ENCODE measurements around the gene ANKMY1. TPM values are rescaled to one million over a fixed set of nuclear protein-coding genes. Genes with fewer than 3 reads are reported as not detected.

Gene ANKMY1
- polyA plus RNA-seq, 2 of the 4 experiments (the other 2 are of a cell fraction): 10.6 to 16.5 TPM

DNA sequence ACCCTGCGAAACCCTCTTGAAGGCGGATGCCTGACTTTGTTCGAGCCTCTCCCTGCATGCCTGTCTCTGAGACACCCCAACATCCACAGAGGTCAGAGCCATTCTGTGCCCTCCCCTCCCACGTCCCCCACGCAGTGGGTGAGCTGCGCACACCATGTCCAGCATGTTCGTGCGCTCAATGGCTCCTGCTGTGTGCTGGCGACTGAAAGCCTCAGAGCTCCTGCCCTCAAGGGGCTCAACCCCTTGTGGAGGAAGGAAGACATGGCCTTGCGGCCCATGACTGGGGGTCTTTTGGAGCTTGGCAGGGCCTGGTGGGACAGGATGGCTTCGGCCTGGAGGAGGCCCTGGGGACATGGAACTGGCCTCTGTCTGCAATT lies 45.7 kb downstream of the ANKMY1 start:
- ChIA-PET POLR2A (no interaction called here), CTCF (interaction anchor here (0.7 to 1.8 kb wide), 2 partner anchors 9 to 46 kb away, joined by 3 to 6 read pairs; no protein-coding TSS in a partner anchor)
- TF ChIP-seq KDM1A (IDR thresholded peaks at IDR 0.05; ENCODE audit: low read depth) (no peak), ZC3H11A (IDR thresholded peaks at IDR 0.05) (no peak), CBX2 (IDR thresholded peaks at IDR 0.05; ENCODE audit: borderline replicate concordance, low read depth) (no peak), PHF8 (IDR thresholded peaks at IDR 0.05; ENCODE audit: borderline replicate concordance, low read depth) (no peak), TP53 (CRISPR knock-in tag; IDR thresholded peaks at IDR 0.05) (no peak), CHD2 (IDR thresholded peaks at IDR 0.05; ENCODE audit: low read length, partially characterized antibody) (no peak)
- FAIRE-seq: no peak
- Histone ChIP-seq H3K4me2 (no peak overlapping the region), H3K27ac (no peak overlapping the region), H3K9me3 (no peaks in the 10 kb centered on the region), H3K4me1 (no peaks in the 10 kb centered on the region), H3K4me3 (no peak overlapping the region)
- WGBS (ENCODE audit: missing lambda C conversion rate): 96% methylated on average over 5 of the region's 11 CpGs
- DNase-seq (ENCODE audit: low read depth in 1 of 2, low spot score in 1 of 2): no peak
- no peak for ATAC-seq

DNA sequence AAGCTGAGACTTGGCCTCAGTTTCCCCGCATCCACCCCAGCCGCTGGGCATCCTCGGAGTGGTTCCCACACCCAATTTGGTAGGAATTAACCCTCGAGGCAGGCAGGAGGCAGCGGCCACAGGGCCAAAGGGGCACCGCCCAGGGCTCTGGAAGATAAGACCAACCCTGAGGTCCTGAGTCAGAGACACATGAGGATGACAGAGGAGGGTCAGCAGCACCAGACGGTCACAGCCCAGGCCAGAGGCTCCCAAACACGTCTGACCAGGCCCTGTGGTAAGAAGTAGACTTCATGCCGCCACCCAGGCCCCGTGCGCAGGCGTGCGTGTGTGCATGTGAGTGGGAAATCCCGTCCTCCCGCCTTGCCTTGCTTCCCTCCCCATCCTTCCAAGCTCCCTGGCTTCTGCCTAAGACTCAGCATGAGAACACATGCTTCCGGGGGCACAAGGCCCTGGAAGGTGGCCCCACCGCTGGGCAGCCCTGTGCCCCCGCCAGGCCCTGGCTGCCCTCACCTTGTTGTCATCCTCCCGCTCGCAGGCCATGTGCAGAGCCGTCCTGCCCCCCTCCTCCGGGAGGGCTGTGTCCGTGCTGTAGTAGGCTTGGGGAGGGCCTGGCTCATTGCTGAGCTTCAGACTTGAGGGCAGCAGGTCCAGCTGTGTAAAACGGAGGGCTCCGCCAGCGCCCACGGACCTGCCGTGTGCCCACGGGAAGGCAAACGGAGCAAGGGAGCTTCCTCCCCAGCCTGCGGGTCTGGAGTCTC lies 46.3 kb downstream of the ANKMY1 start:
- ChIA-PET CTCF (interaction anchor here (0.7 to 1.8 kb wide), 2 partner anchors 9 to 45 kb away, joined by 3 to 6 read pairs; no protein-coding TSS in a partner anchor), POLR2A (no interaction called here)
- no peaks in the 10 kb centered on the region for H3K4me1 ChIP-seq
- no peak overlapping the region for H3K4me2 ChIP-seq
- WGBS (ENCODE audit: missing lambda C conversion rate): 97% methylated on average over 17 of the region's 31 CpGs
- FAIRE-seq (no peak), DNase-seq (ENCODE audit: low read depth in 1 of 2, low spot score in 1 of 2) (no peak), ATAC-seq (no peak)
- TF ChIP-seq, protein P1, sequence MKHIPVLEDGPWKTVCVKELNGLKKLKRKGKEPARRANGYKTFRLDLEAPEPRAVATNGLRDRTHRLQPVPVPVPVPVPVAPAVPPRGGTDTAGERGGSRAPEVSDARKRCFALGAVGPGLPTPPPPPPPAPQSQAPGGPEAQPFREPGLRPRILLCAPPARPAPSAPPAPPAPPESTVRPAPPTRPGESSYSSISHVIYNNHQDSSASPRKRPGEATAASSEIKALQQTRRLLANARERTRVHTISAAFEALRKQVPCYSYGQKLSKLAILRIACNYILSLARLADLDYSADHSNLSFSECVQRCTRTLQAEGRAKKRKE (CRISPR knock-in tag; IDR thresholded peaks at IDR 0.05; ENCODE audit: low read depth): no peak
- TF ChIP-seq, protein P2, sequence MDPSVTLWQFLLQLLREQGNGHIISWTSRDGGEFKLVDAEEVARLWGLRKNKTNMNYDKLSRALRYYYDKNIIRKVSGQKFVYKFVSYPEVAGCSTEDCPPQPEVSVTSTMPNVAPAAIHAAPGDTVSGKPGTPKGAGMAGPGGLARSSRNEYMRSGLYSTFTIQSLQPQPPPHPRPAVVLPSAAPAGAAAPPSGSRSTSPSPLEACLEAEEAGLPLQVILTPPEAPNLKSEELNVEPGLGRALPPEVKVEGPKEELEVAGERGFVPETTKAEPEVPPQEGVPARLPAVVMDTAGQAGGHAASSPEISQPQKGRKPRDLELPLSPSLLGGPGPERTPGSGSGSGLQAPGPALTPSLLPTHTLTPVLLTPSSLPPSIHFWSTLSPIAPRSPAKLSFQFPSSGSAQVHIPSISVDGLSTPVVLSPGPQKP (IDR thresholded peaks at IDR 0.05; ENCODE audit: low read depth, low read length): no peak
- TF ChIP-seq JUN (IDR thresholded peaks at IDR 0.05) (no peak), PHF8 (IDR thresholded peaks at IDR 0.05; ENCODE audit: borderline replicate concordance, low read depth) (no peak), MAZ (IDR thresholded peaks at IDR 0.05; ENCODE audit: borderline replicate concordance, low read depth, low read length) (no peak), NFE2L2 (conservative IDR thresholded peaks at IDR 0.05; ENCODE audit: low read length) (no peak), ZFP36 (IDR thresholded peaks at IDR 0.05; ENCODE audit: borderline replicate concordance, partially characterized antibody) (no peak), NR3C1 (IDR thresholded peaks at IDR 0.05) (no peak)
- TF ChIP-seq, protein P3, sequence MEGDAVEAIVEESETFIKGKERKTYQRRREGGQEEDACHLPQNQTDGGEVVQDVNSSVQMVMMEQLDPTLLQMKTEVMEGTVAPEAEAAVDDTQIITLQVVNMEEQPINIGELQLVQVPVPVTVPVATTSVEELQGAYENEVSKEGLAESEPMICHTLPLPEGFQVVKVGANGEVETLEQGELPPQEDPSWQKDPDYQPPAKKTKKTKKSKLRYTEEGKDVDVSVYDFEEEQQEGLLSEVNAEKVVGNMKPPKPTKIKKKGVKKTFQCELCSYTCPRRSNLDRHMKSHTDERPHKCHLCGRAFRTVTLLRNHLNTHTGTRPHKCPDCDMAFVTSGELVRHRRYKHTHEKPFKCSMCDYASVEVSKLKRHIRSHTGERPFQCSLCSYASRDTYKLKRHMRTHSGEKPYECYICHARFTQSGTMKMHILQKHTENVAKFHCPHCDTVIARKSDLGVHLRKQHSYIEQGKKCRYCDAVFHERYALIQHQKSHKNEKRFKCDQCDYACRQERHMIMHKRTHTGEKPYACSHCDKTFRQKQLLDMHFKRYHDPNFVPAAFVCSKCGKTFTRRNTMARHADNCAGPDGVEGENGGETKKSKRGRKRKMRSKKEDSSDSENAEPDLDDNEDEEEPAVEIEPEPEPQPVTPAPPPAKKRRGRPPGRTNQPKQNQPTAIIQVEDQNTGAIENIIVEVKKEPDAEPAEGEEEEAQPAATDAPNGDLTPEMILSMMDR (IDR thresholded peaks at IDR 0.05): no peak
- TF ChIP-seq, protein P4, sequence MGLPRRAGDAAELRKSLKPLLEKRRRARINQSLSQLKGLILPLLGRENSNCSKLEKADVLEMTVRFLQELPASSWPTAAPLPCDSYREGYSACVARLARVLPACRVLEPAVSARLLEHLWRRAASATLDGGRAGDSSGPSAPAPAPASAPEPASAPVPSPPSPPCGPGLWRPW (IDR thresholded peaks at IDR 0.05): no peak
- no peak overlapping the region for H3K27ac ChIP-seq
- no peak overlapping the region for H3K4me3 ChIP-seq
- H3K9me3 ChIP-seq: no peaks in the 10 kb centered on the region

DNA sequence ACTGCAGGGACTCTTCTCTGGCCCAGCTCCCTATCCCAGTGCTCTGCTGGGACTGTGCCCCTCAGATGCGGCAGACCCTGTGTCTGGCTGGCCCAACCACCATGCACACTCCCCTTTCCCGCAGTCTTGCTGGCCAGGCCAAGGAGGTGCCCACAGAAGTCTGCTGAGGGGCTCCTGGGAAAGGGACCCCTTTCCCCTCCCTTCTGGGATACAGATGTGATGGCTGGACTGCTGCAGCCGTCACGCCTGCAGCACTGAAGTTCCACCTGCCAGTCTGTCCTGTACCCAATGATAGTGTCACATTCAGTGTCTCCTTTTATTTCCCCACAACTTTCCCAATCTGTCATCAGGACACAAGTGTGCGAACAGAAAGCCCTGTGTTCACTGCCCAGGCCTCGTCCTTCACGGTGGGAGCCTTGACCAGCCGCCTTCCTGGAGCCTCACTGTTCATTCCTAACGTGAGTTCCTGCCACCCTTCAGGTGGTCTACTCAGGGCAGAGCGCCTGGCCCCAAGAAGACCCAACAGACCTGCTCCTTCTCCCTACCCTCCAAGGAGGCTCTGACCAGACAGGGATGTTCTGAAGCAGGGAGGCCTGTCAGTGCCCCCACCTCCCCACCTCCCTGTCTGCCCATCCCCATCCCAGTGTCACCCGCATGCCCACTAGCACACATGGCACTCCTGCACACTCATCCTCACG lies 47.1 kb downstream of the ANKMY1 start:
- ATAC-seq (no peak), DNase-seq (ENCODE audit: low read depth in 1 of 2, low spot score in 1 of 2) (no peak), FAIRE-seq (no peak)
- H3K9me3 ChIP-seq: no peaks in the 10 kb centered on the region
- no peak overlapping the region for H3K4me2 ChIP-seq
- no peaks in the 10 kb centered on the region for H3K4me1 ChIP-seq
- TF ChIP-seq, protein P5, sequence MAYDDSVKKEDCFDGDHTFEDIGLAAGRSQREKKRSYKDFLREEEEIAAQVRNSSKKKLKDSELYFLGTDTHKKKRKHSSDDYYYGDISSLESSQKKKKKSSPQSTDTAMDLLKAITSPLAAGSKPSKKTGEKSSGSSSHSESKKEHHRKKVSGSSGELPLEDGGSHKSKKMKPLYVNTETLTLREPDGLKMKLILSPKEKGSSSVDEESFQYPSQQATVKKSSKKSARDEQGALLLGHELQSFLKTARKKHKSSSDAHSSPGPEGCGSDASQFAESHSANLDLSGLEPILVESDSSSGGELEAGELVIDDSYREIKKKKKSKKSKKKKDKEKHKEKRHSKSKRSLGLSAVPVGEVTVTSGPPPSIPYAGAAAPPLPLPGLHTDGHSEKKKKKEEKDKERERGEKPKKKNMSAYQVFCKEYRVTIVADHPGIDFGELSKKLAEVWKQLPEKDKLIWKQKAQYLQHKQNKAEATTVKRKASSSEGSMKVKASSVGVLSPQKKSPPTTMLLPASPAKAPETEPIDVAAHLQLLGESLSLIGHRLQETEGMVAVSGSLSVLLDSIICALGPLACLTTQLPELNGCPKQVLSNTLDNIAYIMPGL (CRISPR knock-in tag; IDR thresholded peaks at IDR 0.05; ENCODE audit: borderline replicate concordance): no peak
- no peak for TF ChIP-seq NFE2L2 (conservative IDR thresholded peaks at IDR 0.05; ENCODE audit: low read length)
- 95% methylated on average over 12 of the region's 12 CpGs for WGBS (ENCODE audit: missing lambda C conversion rate)
- ChIA-PET CTCF (no interaction called here), POLR2A (no interaction called here)
- H3K4me3 ChIP-seq: no peak overlapping the region
- no peak overlapping the region for H3K27ac ChIP-seq
